Dendritic cell treated with granulocyte-macrophage colony-stimulating factor and Interleukin-4, amounts not matched to agents 40 ng/mL and 50 ng/mL, for 4 days (primary cell): ENCODE data around the gene SHOC1.
"Not testable (repeated sequence)": the region's sequence is repeated elsewhere in the genome, so short reads cannot be mapped to it uniquely, and the experiment has no call there.

Experiments used
- H3K27ac Mint-ChIP-seq: one replicate; pipeline ENCODE4 v1.8.0; 2022; ENCODE audit warnings: mild to moderate bottlenecking, mixed read lengths
- H3K27me3 Mint-ChIP-seq: one replicate; pipeline ENCODE4 v1.8.0; 2022; ENCODE audit warnings: mild to moderate bottlenecking, mixed read lengths
- H3K36me3 Mint-ChIP-seq: one replicate; pipeline ENCODE4 v1.8.0; 2022; ENCODE audit warnings: low read depth, mixed read lengths
- H3K4me1 Mint-ChIP-seq: one replicate; pipeline ENCODE4 v1.8.0; 2022; ENCODE audit warnings: low read depth, mixed read lengths
- H3K4me3 Mint-ChIP-seq: one replicate; pipeline ENCODE4 v1.8.0; 2022; ENCODE audit warnings: mild to moderate bottlenecking, moderate library complexity, mixed read lengths
- H3K9me3 Mint-ChIP-seq: one replicate; pipeline ENCODE4 v1.8.0; 2022; ENCODE audit warnings: mixed read lengths
- intact Hi-C: fragments of 100-400 bp; cut with micrococcal nuclease; formaldehyde crosslinking; loops from one replicate; pipeline ENCODE4 v1.15.0; 2022

SHOC1 gene

GRCh38 chr9:111819360-111819759 lies 24.6 kb upstream of the SHOC1 start:
- Mint-ChIP-seq H3K27ac (no peak overlapping the region), H3K4me3 (no peak overlapping the region), H3K4me1 (no peaks in the 10 kb centered on the region), H3K36me3 (no peaks in the 10 kb centered on the region), H3K27me3 (peaks cover 13% of the 10 kb centered on the region), H3K9me3 (no peaks in the 10 kb centered on the region)
- intact Hi-C loops: no loop called here

- no peak overlapping the region for H3K4me3 Mint-ChIP-seq
- no peaks in the 10 kb centered on the region for H3K9me3 Mint-ChIP-seq
- intact Hi-C loops: no loop called here
- peaks cover 7% of the 10 kb centered on the region for H3K27me3 Mint-ChIP-seq
- no peaks in the 10 kb centered on the region for H3K4me1 Mint-ChIP-seq
- H3K36me3 Mint-ChIP-seq: no peaks in the 10 kb centered on the region
- H3K27ac Mint-ChIP-seq: no peak overlapping the region
These were observed 20.7 kb upstream of the SHOC1 start for GRCh38 chr9:111815285-111816070.

- intact Hi-C loops: no loop called here
- Mint-ChIP-seq H3K27ac (no peak overlapping the region), H3K9me3 (no peaks in the 10 kb centered on the region), H3K4me3 (no peak overlapping the region), H3K36me3 (no peaks in the 10 kb centered on the region), H3K27me3 (peaks cover 6% of the 10 kb centered on the region), H3K4me1 (no peaks in the 10 kb centered on the region)
These were observed 17.6 kb upstream of the SHOC1 start for GRCh38 chr9:111812337-111812736.

GRCh38 chr9:111810908-111811307 lies 16.2 kb upstream of the SHOC1 start:
- intact Hi-C loops: no loop called here
- Mint-ChIP-seq H3K36me3 (no peaks in the 10 kb centered on the region), H3K9me3 (no peaks in the 10 kb centered on the region)

GRCh38 chr9:111810415-111810814 lies 15.7 kb upstream of the SHOC1 start:
- H3K27me3 Mint-ChIP-seq, H3K4me1 Mint-ChIP-seq, H3K9me3 Mint-ChIP-seq, H3K4me3 Mint-ChIP-seq, intact Hi-C loops, H3K27ac Mint-ChIP-seq, H3K36me3 Mint-ChIP-seq: not testable (repeated sequence)

More at GRCh38 chr9:111810908-111811307, 16.2 kb upstream of the SHOC1 start:
- peaks cover 6% of the 10 kb centered on the region for H3K27me3 Mint-ChIP-seq
- no peaks in the 10 kb centered on the region for H3K4me1 Mint-ChIP-seq
- H3K27ac Mint-ChIP-seq: no peak overlapping the region
- H3K4me3 Mint-ChIP-seq: no peak overlapping the region

GRCh38 chr9:111807197-111807596 lies 12.5 kb upstream of the SHOC1 start:
- Mint-ChIP-seq H3K4me1 (no peaks in the 10 kb centered on the region), H3K4me3 (no peak overlapping the region), H3K9me3 (no peaks in the 10 kb centered on the region), H3K27me3 (peaks cover 6% of the 10 kb centered on the region), H3K36me3 (no peaks in the 10 kb centered on the region), H3K27ac (no peak overlapping the region)
- intact Hi-C loops: no loop called here

- no peaks in the 10 kb centered on the region for H3K9me3 Mint-ChIP-seq
- no peaks in the 10 kb centered on the region for H3K36me3 Mint-ChIP-seq
- intact Hi-C loops: no loop called here
- peaks cover 6% of the 10 kb centered on the region for H3K27me3 Mint-ChIP-seq
- H3K4me1 Mint-ChIP-seq: no peaks in the 10 kb centered on the region
- H3K27ac Mint-ChIP-seq: no peak overlapping the region
- no peak overlapping the region for H3K4me3 Mint-ChIP-seq
These were observed 11.5 kb upstream of the SHOC1 start for GRCh38 chr9:111806259-111806658.

- H3K4me3 Mint-ChIP-seq: no peak overlapping the region
- no peaks in the 10 kb centered on the region for H3K36me3 Mint-ChIP-seq
- no peaks in the 10 kb centered on the region for H3K4me1 Mint-ChIP-seq
- H3K9me3 Mint-ChIP-seq: no peaks in the 10 kb centered on the region
- peaks cover 4% of the 10 kb centered on the region for H3K27me3 Mint-ChIP-seq
- no peak overlapping the region for H3K27ac Mint-ChIP-seq
- intact Hi-C loops: no loop called here
These were observed 11.1 kb upstream of the SHOC1 start for GRCh38 chr9:111805830-111806241.

- no peaks in the 10 kb centered on the region for H3K4me1 Mint-ChIP-seq
- H3K27ac Mint-ChIP-seq: no peak overlapping the region
- H3K9me3 Mint-ChIP-seq: no peaks in the 10 kb centered on the region
- H3K27me3 Mint-ChIP-seq: no peaks in the 10 kb centered on the region
- H3K4me3 Mint-ChIP-seq: no peak overlapping the region
- no peaks in the 10 kb centered on the region for H3K36me3 Mint-ChIP-seq
- intact Hi-C loops: no loop called here
These were observed 10.5 kb upstream of the SHOC1 start for GRCh38 chr9:111805262-111805661.

- Mint-ChIP-seq H3K27ac (no peak overlapping the region), H3K4me3 (no peak overlapping the region)
- intact Hi-C loops: no loop called here
These were observed 9.9 kb upstream of the SHOC1 start for GRCh38 chr9:111804636-111805035.

GRCh38 chr9:111803924-111804323 lies 9.2 kb upstream of the SHOC1 start:
- H3K9me3 Mint-ChIP-seq: no peaks in the 10 kb centered on the region
- no peaks in the 10 kb centered on the region for H3K4me1 Mint-ChIP-seq
- H3K36me3 Mint-ChIP-seq: no peaks in the 10 kb centered on the region
- no peaks in the 10 kb centered on the region for H3K27me3 Mint-ChIP-seq
- no peak overlapping the region for H3K4me3 Mint-ChIP-seq
- H3K27ac Mint-ChIP-seq: no peak overlapping the region
- intact Hi-C loops: no loop called here

More at GRCh38 chr9:111804636-111805035, 9.9 kb upstream of the SHOC1 start:
- H3K27me3 Mint-ChIP-seq: no peaks in the 10 kb centered on the region
- no peaks in the 10 kb centered on the region for H3K9me3 Mint-ChIP-seq
- no peaks in the 10 kb centered on the region for H3K36me3 Mint-ChIP-seq
- no peaks in the 10 kb centered on the region for H3K4me1 Mint-ChIP-seq

GRCh38 chr9:111799915-111800526 lies 5.3 kb upstream of the SHOC1 start:
- no peaks in the 10 kb centered on the region for H3K36me3 Mint-ChIP-seq
- H3K4me3 Mint-ChIP-seq: no peak overlapping the region
- no peaks in the 10 kb centered on the region for H3K4me1 Mint-ChIP-seq
- intact Hi-C loops: no loop called here
- no peak overlapping the region for H3K27ac Mint-ChIP-seq
- no peaks in the 10 kb centered on the region for H3K27me3 Mint-ChIP-seq
- peaks cover 2% of the 10 kb centered on the region for H3K9me3 Mint-ChIP-seq

- H3K27ac Mint-ChIP-seq: no peak overlapping the region
- H3K9me3 Mint-ChIP-seq: peaks cover 7% of the 10 kb centered on the region
- intact Hi-C loops: no loop called here
- H3K4me1 Mint-ChIP-seq: no peaks in the 10 kb centered on the region
- H3K36me3 Mint-ChIP-seq: peaks cover 5% of the 10 kb centered on the region
- H3K27me3 Mint-ChIP-seq: no peaks in the 10 kb centered on the region
- no peak overlapping the region for H3K4me3 Mint-ChIP-seq
These were observed 4.8 kb upstream of the SHOC1 start for GRCh38 chr9:111799506-111799905.

- intact Hi-C loops: no loop called here
- H3K36me3 Mint-ChIP-seq: peaks cover 5% of the 10 kb centered on the region
- no peaks in the 10 kb centered on the region for H3K4me1 Mint-ChIP-seq
- H3K9me3 Mint-ChIP-seq: peaks cover 10% of the 10 kb centered on the region
- no peak overlapping the region for H3K27ac Mint-ChIP-seq
- no peaks in the 10 kb centered on the region for H3K27me3 Mint-ChIP-seq
- no peak overlapping the region for H3K4me3 Mint-ChIP-seq
These were observed 4.0 kb upstream of the SHOC1 start for GRCh38 chr9:111798786-111799185.

GRCh38 chr9:111795557-111795839 lies 761 bp upstream of the SHOC1 start:
- Mint-ChIP-seq H3K4me3 (no peak overlapping the region), H3K36me3 (peaks cover 5% of the 10 kb centered on the region)
- intact Hi-C loops: no loop called here

More at GRCh38 chr9:111795557-111795839, 761 bp upstream of the SHOC1 start:
- Mint-ChIP-seq H3K27me3 (no peaks in the 10 kb centered on the region), H3K4me1 (no peaks in the 10 kb centered on the region), H3K9me3 (peaks cover 10% of the 10 kb centered on the region), H3K27ac (no peak overlapping the region)
